ENCODE results near the gene CYFIP1. TPM values are rescaled to one million over a fixed set of nuclear protein-coding genes. Genes with fewer than 3 reads are reported as not detected.

Gene CYFIP1
- total and polyA plus RNA-seq, 2 of the 8 experiments (the other 6 are each of a cell fraction or from before 2014, with no cell fraction given), result 38.6 to 81.7 TPM

- no peak for TF ChIP-seq CHD7 (IDR thresholded peaks at IDR 0.05; ENCODE audit: insufficient replicate concordance, low read length)
- TF ChIP-seq SIRT6 (IDR thresholded peaks at IDR 0.05; ENCODE audit: low read length), result no peak
- no peak for TF ChIP-seq GTF2F1 (IDR thresholded peaks at IDR 0.05; ENCODE audit: borderline replicate concordance, low read depth, low read length)
- no peak for TF ChIP-seq CEBPB (IDR thresholded peaks at IDR 0.05; ENCODE audit: low read depth, low read length)
- TF ChIP-seq JUN (IDR thresholded peaks at IDR 0.05; ENCODE audit: low read depth, low read length), result no peak
- no peak for TF ChIP-seq CHD2 (IDR thresholded peaks at IDR 0.05; ENCODE audit: low read length)
These were observed 42.0 kb upstream of the CYFIP1 start (continued) for GRCh38 chr15:23022156-23022555.

Measured in H1 (cell line).